GM21576 (cell line): ENCODE data around the gene SMIM1.
"Not testable (repeated sequence)": the region's sequence is repeated elsewhere in the genome, so short reads cannot be mapped to it uniquely, and the experiment has no call there.

Source experiments
- ATAC-seq: cut with Tn5 transposase; IDR thresholded peaks from one replicate; pipeline ENCODE4 v1.9.1; 2021; ENCODE audit warnings: mild to moderate bottlenecking, moderate library complexity; ENCODE audit not compliant: unreplicated experiment

Gene SMIM1

GRCh38 chr1:3789421-3790300, 17.1 kb downstream of the SMIM1 start:
- ATAC-seq = no peak

- no peak for ATAC-seq
These were observed 18.0 kb downstream of the SMIM1 start for GRCh38 chr1:3790500-3790923.

GRCh38 chr1:3790952-3791351, 18.4 kb downstream of the SMIM1 start:
- ATAC-seq = no peak

- ATAC-seq = no peak
These were observed 23.1 kb downstream of the SMIM1 start for GRCh38 chr1:3795453-3796214.

GRCh38 chr1:3796215-3797061, 23.9 kb downstream of the SMIM1 start, which contains the start of gene LRRC47:
Gene LRRC47, minus strand, starts transcription at chr1:3796498. Its CDS starts 22 bp downstream, at chr1:3796476.
- peak; percentile 96 for ATAC-seq

- ATAC-seq = no peak
These were observed 27.6 kb downstream of the SMIM1 start for GRCh38 chr1:3799976-3800685.

- not testable (repeated sequence) for ATAC-seq
These were observed 28.2 kb downstream of the SMIM1 start for GRCh38 chr1:3800795-3801194.

- ATAC-seq = no peak
These were observed 31.5 kb downstream of the SMIM1 start for GRCh38 chr1:3803905-3804626.

GRCh38 chr1:3804627-3804944, 32.0 kb downstream of the SMIM1 start:
- ATAC-seq = not testable (repeated sequence)

- no peak for ATAC-seq
These were observed 32.5 kb downstream of the SMIM1 start for GRCh38 chr1:3805038-3805437.

GRCh38 chr1:3807769-3808168, 35.2 kb downstream of the SMIM1 start:
- ATAC-seq = no peak

- no peak for ATAC-seq
These were observed 37.1 kb downstream of the SMIM1 start for GRCh38 chr1:3809680-3810079.

- ATAC-seq = not testable (repeated sequence)
These were observed 37.7 kb downstream of the SMIM1 start for GRCh38 chr1:3810149-3810761.

GRCh38 chr1:3811595-3811911, 39.0 kb downstream of the SMIM1 start:
- no peak for ATAC-seq

- ATAC-seq = no peak
These were observed 41.5 kb downstream of the SMIM1 start for GRCh38 chr1:3814065-3814464.

- ATAC-seq = no peak
These were observed 42.4 kb downstream of the SMIM1 start for GRCh38 chr1:3814771-3815561.

- ATAC-seq = no peak
These were observed 44.0 kb downstream of the SMIM1 start for GRCh38 chr1:3816331-3817137.
